ENCODE results near the gene RPL32. TPM values are rescaled to one million over a fixed set of nuclear protein-coding genes. Genes with fewer than 3 reads are reported as not detected.

RPL32 gene
- polyA plus RNA-seq, 6 donors from 2014 or later = 1,322 to 3,271 (median 2,987) TPM

- H3K4me1 Mint-ChIP-seq = no peaks in the 10 kb centered on the region
- DNase-seq (no peak), ATAC-seq (ENCODE audit: low read depth in 2 of 2) (no peak)
- no peaks in the 10 kb centered on the region for H3K36me3 Mint-ChIP-seq
- no peak overlapping the region for H3K27ac Mint-ChIP-seq
- H3K9me3 Mint-ChIP-seq = no peaks in the 10 kb centered on the region
- no peak overlapping the region for H3K4me3 Mint-ChIP-seq
- peaks cover 29 to 52% (median 31%) of the 10 kb centered on the region in 3 donors for H3K27me3 Mint-ChIP-seq
Observed at GRCh38 chr3:12785096-12785495, 56.3 kb downstream of the RPL32 start.

Other genes with a start within 250 kb of the RPL32 start
- gene RAF1, start 177.4 kb downstream of the RPL32 start, polyA plus RNA-seq (ENCODE audit: low read depth in 6 of 6) = 10 to 100 TPM; 44.3 to 69.2 (median 59.5) TPM
- gene TMEM40, start 82.3 kb downstream of the RPL32 start, polyA plus RNA-seq (ENCODE audit: low read depth in 6 of 6) = 1 to 10 TPM in 4 of 6 donors, under 1 TPM in 1, not detected in 1; 0.92 to 2.7 (median 2.2) TPM
- gene CAND2, start 44.9 kb downstream of the RPL32 start, polyA plus RNA-seq (ENCODE audit: low read depth in 6 of 6) = under 1 TPM in 5 of 6 donors, not detected in 1; 0.12 to 0.61 (median 0.49) TPM
- 10 to 100 TPM; 14.6 to 73.4 (median 36.9) TPM for gene IQSEC1, start 231.9 kb upstream of the RPL32 start, polyA plus RNA-seq (ENCODE audit: low read depth in 6 of 6)

Data from naive B cell (primary cell).